HG03175 (cell line): ENCODE data around the gene SPATA31C1.
"Not testable (repeated sequence)": the region's sequence is repeated elsewhere in the genome, so short reads cannot be mapped to it uniquely, and the experiment has no call there.

Experiments used
- ATAC-seq: cut with Tn5 transposase; IDR thresholded peaks from one replicate; pipeline ENCODE4 v1.9.1; 2021; ENCODE audit warnings: mild to moderate bottlenecking, moderate library complexity; ENCODE audit not compliant: unreplicated experiment

The SPATA31C1 gene

GRCh38 chr9:87934444-87934843 is 16.7 kb downstream of the SPATA31C1 start:
- ATAC-seq, result not testable (repeated sequence)

- not testable (repeated sequence) for ATAC-seq
These were observed 19.6 kb downstream of the SPATA31C1 start for GRCh38 chr9:87937352-87937751.

- not testable (repeated sequence) for ATAC-seq
These were observed 20.2 kb downstream of the SPATA31C1 start for GRCh38 chr9:87937918-87938317.

- ATAC-seq, result not testable (repeated sequence)
These were observed 20.6 kb downstream of the SPATA31C1 start for GRCh38 chr9:87938336-87938735.

- not testable (repeated sequence) for ATAC-seq
These were observed 21.3 kb downstream of the SPATA31C1 start for GRCh38 chr9:87939096-87939495.

GRCh38 chr9:87944096-87944495 is 26.3 kb downstream of the SPATA31C1 start:
- no peak for ATAC-seq

GRCh38 chr9:87944682-87945081 is 26.9 kb downstream of the SPATA31C1 start:
- ATAC-seq, result no peak

- ATAC-seq, result no peak
These were observed 32.5 kb downstream of the SPATA31C1 start for GRCh38 chr9:87950296-87950695.

GRCh38 chr9:87950765-87951488 is 33.2 kb downstream of the SPATA31C1 start:
- no peak for ATAC-seq

GRCh38 chr9:87954230-87954629 is 36.5 kb downstream of the SPATA31C1 start:
- no peak for ATAC-seq

- no peak for ATAC-seq
These were observed 40.1 kb downstream of the SPATA31C1 start for GRCh38 chr9:87957839-87958238.

GRCh38 chr9:87958591-87958990 is 40.8 kb downstream of the SPATA31C1 start:
- no peak for ATAC-seq

- no peak for ATAC-seq
These were observed 42.3 kb downstream of the SPATA31C1 start for GRCh38 chr9:87959916-87960581.

- no peak for ATAC-seq
These were observed 46.0 kb downstream of the SPATA31C1 start for GRCh38 chr9:87963770-87964169.

GRCh38 chr9:87964826-87965225 is 47.1 kb downstream of the SPATA31C1 start:
- no peak for ATAC-seq

GRCh38 chr9:87968155-87968554 is 50.4 kb downstream of the SPATA31C1 start:
- ATAC-seq, result no peak

- no peak for ATAC-seq
These were observed 52.8 kb downstream of the SPATA31C1 start for GRCh38 chr9:87970602-87971001.

- no peak for ATAC-seq
These were observed 55.4 kb downstream of the SPATA31C1 start for GRCh38 chr9:87973122-87973521.
